ENCODE results near the gene COX7A2L. TPM values are rescaled to one million over a fixed set of nuclear protein-coding genes. Genes with fewer than 3 reads are reported as not detected.
"Not testable (repeated sequence)": the region's sequence is repeated elsewhere in the genome, so short reads cannot be mapped to it uniquely, and the experiment has no call there.

The COX7A2L gene
- polyA plus RNA-seq, 1 of the 3 experiments (the other 2 are of a cell fraction): 77.6 TPM

DNA sequence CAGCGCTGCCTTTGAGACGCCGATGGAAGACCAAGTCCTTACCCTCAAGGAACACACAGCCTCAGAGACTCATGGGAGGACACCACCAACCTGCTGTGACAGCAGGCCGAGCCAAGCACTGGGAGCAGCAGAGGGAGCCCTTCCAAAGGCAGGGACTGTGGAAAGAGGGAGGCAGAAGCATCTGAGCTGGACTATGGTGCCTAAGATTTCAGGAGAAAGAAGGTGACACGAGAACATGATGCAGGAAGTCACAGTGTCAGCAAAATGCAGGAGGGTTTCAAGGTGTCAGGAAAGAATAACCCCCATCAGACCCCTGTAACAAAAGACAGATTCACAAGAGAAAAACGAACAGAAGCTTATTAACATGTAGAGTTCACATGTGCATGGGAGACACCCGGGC is 24.2 kb upstream of the COX7A2L start (continued):
- no peak for TF ChIP-seq TAF1 (IDR thresholded peaks at IDR 0.05; ENCODE audit: borderline replicate concordance, low read depth, low read length)
- no peak for TF ChIP-seq ELF1 (IDR thresholded peaks at IDR 0.05)

DNA sequence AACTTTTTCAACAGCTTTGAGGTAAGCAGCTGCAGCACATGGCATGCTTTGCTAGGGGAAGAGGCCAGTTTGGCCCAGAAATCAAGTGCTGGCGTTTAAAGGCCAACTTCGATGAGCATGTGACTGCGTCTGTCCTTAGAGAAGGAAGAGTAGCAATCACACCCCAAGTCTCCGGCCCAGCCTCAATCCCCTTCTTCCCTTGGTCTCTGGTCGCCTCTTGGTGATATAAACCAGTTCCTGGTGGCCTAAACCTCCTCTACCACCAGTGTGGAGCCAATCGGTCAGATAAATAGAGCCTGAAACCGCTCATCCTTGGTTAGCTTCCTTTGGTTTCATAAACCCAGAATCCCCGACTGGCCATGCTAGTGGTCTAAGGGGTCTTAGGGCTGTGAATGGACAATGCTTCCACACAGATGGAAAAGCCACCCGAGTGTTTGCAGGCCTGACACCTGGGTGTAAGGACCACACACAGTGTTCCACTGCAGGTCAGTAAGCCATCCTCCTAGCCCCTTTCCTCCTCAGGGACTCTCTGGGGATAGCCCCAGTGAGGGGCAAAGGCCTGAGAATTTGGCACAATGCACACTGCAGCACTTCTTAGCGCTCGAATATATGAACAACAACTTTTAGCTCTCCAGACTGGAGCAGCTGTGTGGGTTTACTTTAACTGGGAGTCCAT is 23.0 kb upstream of the COX7A2L start:
- Histone ChIP-seq H3K4me3 (ENCODE audit: low read depth in 2 of 2, low read length in 1 of 2) (no peak overlapping the region), H3K9ac (no peak overlapping the region), H3K36me3 (replicated peaks in 1 of 2; ENCODE audit: control insufficient read depth in 1 of 2, insufficient read depth in 2 of 2, low read length in 1 of 2) (no peaks in the 10 kb centered on the region), H3K79me2 (ENCODE audit: insufficient read depth) (no peaks in the 10 kb centered on the region), H3K4me2 (no peak overlapping the region), H2AFZ (ENCODE audit: low read depth) (no peak overlapping the region), H3K9me3 (no peaks in the 10 kb centered on the region), H3K27ac (ENCODE audit: low read depth in 2 of 2, low read length in 1 of 2) (no peak overlapping the region), H3F3A (replicated peaks; ENCODE audit: insufficient read depth) (no peaks in the 10 kb centered on the region), H4K20me1 (ENCODE audit: insufficient read depth) (no peaks in the 10 kb centered on the region), H3K9me2 (no peaks in the 10 kb centered on the region), H3K27me3 (ENCODE audit: insufficient read depth) (peaks cover 11% of the 10 kb centered on the region; the same call in 1 of the 2 replicates), H3K4me1 (ENCODE audit: control insufficient read depth in 1 of 2, insufficient read depth in 2 of 2, low read depth in 1 of 2, low read length in 1 of 2) (peaks cover 0 to 8% of the 10 kb centered on the region in 2 experiments; a peak in 1 of 4 replicates)
- ChIA-PET POLR2A (interaction anchor here (0.9 to 1.9 kb wide), 2 partner anchors 12 kb away, joined by 3 to 6 read pairs; no protein-coding TSS in a partner anchor), CTCF (interaction anchor here (0.7 to 3.0 kb wide), 9 partner anchors 10 to 288 kb away, joined by 3 to 20 read pairs (median 3); no protein-coding TSS in a partner anchor)
- TF ChIP-seq RFX5 (IDR thresholded peaks at IDR 0.05; ENCODE audit: low read length) (no peak), POLR2AphosphoS5 (IDR thresholded peaks at IDR 0.05; ENCODE audit: low read depth, low read length) (no peak), JUND (IDR thresholded peaks at IDR 0.05) (no peak), CHD2 (IDR thresholded peaks at IDR 0.05; ENCODE audit: low read length, partially characterized antibody) (no peak), RXRA (IDR thresholded peaks at IDR 0.05; ENCODE audit: borderline replicate concordance, low read depth) (no peak), RCOR1 (IDR thresholded peaks at IDR 0.05; ENCODE audit: low read length) (no peak), FOSL2 (IDR thresholded peaks at IDR 0.05; ENCODE audit: borderline replicate concordance, low read depth) (no peak), ELF1 (IDR thresholded peaks at IDR 0.05) (no peak), GATA2 (CRISPR knock-in tag; IDR thresholded peaks at IDR 0.05) (no peak)
- TF ChIP-seq, protein P1, sequence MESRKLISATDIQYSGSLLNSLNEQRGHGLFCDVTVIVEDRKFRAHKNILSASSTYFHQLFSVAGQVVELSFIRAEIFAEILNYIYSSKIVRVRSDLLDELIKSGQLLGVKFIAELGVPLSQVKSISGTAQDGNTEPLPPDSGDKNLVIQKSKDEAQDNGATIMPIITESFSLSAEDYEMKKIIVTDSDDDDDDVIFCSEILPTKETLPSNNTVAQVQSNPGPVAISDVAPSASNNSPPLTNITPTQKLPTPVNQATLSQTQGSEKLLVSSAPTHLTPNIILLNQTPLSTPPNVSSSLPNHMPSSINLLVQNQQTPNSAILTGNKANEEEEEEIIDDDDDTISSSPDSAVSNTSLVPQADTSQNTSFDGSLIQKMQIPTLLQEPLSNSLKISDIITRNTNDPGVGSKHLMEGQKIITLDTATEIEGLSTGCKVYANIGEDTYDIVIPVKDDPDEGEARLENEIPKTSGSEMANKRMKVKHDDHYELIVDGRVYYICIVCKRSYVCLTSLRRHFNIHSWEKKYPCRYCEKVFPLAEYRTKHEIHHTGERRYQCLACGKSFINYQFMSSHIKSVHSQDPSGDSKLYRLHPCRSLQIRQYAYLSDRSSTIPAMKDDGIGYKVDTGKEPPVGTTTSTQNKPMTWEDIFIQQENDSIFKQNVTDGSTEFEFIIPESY (IDR thresholded peaks at IDR 0.05; ENCODE audit: borderline replicate concordance, low read depth): no peak
- DNase-seq: no peak
- WGBS (ENCODE audit: low lambda C conversion rate): 72% methylated on average over 11 of the region's 11 CpGs

DNA sequence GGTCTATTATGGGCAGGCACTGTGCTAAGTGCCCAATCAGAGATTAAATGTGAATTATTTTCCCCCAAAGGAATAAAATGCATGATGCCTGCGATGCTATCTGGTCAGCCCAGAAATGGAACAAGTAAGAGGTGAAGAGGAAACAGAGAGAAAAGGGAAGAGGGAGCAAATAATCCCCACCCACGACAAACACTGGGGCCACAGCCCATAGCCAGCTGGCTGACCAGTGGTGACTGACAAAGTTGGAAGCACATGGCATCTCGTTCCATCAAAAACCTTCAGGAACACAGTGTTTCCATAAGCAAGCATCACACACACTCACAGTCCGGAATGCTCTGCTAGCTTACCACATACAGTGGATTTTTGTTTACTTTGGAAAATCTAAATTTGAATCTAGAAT is 21.1 kb upstream of the COX7A2L start:
- WGBS (ENCODE audit: low lambda C conversion rate): 68% methylated on average over 4 of the region's 4 CpGs
- H3K9me3 ChIP-seq: no peaks in the 10 kb centered on the region
- H3F3A ChIP-seq (replicated peaks; ENCODE audit: insufficient read depth): no peaks in the 10 kb centered on the region
- no peak for DNase-seq
- H4K20me1 ChIP-seq (ENCODE audit: insufficient read depth): no peaks in the 10 kb centered on the region
- H3K27ac ChIP-seq (ENCODE audit: low read depth in 2 of 2, low read length in 1 of 2): no peak overlapping the region
- CTCF ChIA-PET: interaction anchor here (0.9 to 1.7 kb wide), 3 partner anchors 10 to 281 kb away, joined by 3 to 7 read pairs (median 6); no protein-coding TSS in a partner anchor
- H3K27me3 ChIP-seq (ENCODE audit: insufficient read depth): peaks cover 17% of the 10 kb centered on the region; the same call in 1 of the 2 replicates
- H3K79me2 ChIP-seq (ENCODE audit: insufficient read depth): no peaks in the 10 kb centered on the region
- H3K4me1 ChIP-seq (ENCODE audit: control insufficient read depth in 1 of 2, insufficient read depth in 2 of 2, low read depth in 1 of 2, low read length in 1 of 2): peaks cover 0 to 15% of the 10 kb centered on the region in 2 experiments; a peak in 1 of 4 replicates
- H3K9ac ChIP-seq: no peak overlapping the region
- no peaks in the 10 kb centered on the region for H3K9me2 ChIP-seq
- H3K4me3 ChIP-seq (ENCODE audit: low read depth in 2 of 2, low read length in 1 of 2): no peak overlapping the region
- H2AFZ ChIP-seq (ENCODE audit: low read depth): no peak overlapping the region
- H3K4me2 ChIP-seq: no peak overlapping the region
- H3K36me3 ChIP-seq (replicated peaks in 1 of 2; ENCODE audit: control insufficient read depth in 1 of 2, insufficient read depth in 2 of 2, low read length in 1 of 2): no peaks in the 10 kb centered on the region
- POLR2A ChIA-PET: interaction anchor here (1.9 kb wide), 1 partner anchor 10 kb away, joined by 6 read pairs; no protein-coding TSS in a partner anchor
- TF ChIP-seq ELF1 (IDR thresholded peaks at IDR 0.05) (no peak), TEAD4 (IDR thresholded peaks at IDR 0.05; ENCODE audit: borderline replicate concordance, insufficient read depth) (no peak), GATA2 (CRISPR knock-in tag; IDR thresholded peaks at IDR 0.05) (no peak), POLR2AphosphoS5 (IDR thresholded peaks at IDR 0.05; ENCODE audit: low read depth, low read length) (no peak)
- TF ChIP-seq, protein P2, sequence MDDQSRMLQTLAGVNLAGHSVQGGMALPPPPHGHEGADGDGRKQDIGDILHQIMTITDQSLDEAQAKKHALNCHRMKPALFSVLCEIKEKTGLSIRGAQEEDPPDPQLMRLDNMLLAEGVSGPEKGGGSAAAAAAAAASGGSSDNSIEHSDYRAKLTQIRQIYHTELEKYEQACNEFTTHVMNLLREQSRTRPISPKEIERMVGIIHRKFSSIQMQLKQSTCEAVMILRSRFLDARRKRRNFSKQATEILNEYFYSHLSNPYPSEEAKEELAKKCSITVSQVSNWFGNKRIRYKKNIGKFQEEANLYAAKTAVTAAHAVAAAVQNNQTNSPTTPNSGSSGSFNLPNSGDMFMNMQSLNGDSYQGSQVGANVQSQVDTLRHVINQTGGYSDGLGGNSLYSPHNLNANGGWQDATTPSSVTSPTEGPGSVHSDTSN (IDR thresholded peaks at IDR 0.05): no peak

DNA sequence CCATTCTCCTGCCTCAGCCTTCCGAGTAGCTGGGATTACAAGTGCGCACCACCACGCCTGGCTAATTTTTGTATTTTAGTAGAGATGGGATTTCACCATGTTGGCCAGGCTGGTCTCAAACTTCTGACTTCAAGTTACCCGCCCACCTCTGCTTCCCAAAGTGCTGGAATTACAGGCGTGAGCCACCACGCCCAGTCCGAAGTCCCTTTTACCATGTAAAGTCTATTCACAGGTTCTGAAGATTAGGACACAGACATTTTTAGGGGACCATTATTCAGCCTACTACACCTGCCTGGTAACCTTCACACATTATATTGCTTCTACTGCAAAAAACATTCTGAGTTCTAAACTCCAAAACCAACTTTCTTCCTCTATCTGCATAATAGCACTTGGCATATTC is 19.0 kb upstream of the COX7A2L start:
- H4K20me1 ChIP-seq (ENCODE audit: insufficient read depth); H3K9me2 ChIP-seq; POLR2A ChIA-PET; H3K27ac ChIP-seq (ENCODE audit: low read depth in 2 of 2, low read length in 1 of 2); DNase-seq; H3K4me2 ChIP-seq; H3K4me3 ChIP-seq (ENCODE audit: low read depth in 2 of 2, low read length in 1 of 2); H2AFZ ChIP-seq (ENCODE audit: low read depth); H3F3A ChIP-seq (replicated peaks; ENCODE audit: insufficient read depth); H3K36me3 ChIP-seq (replicated peaks in 1 of 2; ENCODE audit: control insufficient read depth in 1 of 2, insufficient read depth in 2 of 2, low read length in 1 of 2); H3K9me3 ChIP-seq; H3K9ac ChIP-seq; H3K79me2 ChIP-seq (ENCODE audit: insufficient read depth): not testable (repeated sequence)
- Histone ChIP-seq H3K27me3 (ENCODE audit: insufficient read depth) (peaks cover 17% of the 10 kb centered on the region; the same call in 1 of the 2 replicates), H3K4me1 (ENCODE audit: control insufficient read depth in 1 of 2, insufficient read depth in 2 of 2, low read depth in 1 of 2, low read length in 1 of 2) (peaks cover 0 to 27% of the 10 kb centered on the region in 2 experiments; a peak in 1 of 4 replicates)
- CTCF ChIA-PET: interaction anchor here (0.7 to 0.9 kb wide), 2 partner anchors 34 to 40 kb away, joined by 3 read pairs; no protein-coding TSS in a partner anchor
- WGBS (ENCODE audit: low lambda C conversion rate): 81% methylated on average over 7 of the region's 7 CpGs
